ENCODE measurements around the gene ABHD1.

GRCh38 chr2:27080140-27080469, 43.5 kb upstream of the ABHD1 start:
- TF ChIP-seq CTCF (IDR thresholded peaks at IDR 0.05), result no peak
- TF ChIP-seq ZFX (IDR thresholded peaks at IDR 0.05; ENCODE audit: borderline replicate concordance), result no peak

Measured in 22Rv1 (cell line).